HG03139 (cell line): Measurements from ENCODE around the gene AIMP2.
"Not testable (repeated sequence)": the region's sequence is repeated elsewhere in the genome, so short reads cannot be mapped to it uniquely, and the experiment has no call there.

Experiments used
- ATAC-seq: cut with Tn5 transposase; IDR thresholded peaks from one replicate; pipeline ENCODE4 v1.9.1; 2021; ENCODE audit not compliant: unreplicated experiment

Gene AIMP2

DNA sequence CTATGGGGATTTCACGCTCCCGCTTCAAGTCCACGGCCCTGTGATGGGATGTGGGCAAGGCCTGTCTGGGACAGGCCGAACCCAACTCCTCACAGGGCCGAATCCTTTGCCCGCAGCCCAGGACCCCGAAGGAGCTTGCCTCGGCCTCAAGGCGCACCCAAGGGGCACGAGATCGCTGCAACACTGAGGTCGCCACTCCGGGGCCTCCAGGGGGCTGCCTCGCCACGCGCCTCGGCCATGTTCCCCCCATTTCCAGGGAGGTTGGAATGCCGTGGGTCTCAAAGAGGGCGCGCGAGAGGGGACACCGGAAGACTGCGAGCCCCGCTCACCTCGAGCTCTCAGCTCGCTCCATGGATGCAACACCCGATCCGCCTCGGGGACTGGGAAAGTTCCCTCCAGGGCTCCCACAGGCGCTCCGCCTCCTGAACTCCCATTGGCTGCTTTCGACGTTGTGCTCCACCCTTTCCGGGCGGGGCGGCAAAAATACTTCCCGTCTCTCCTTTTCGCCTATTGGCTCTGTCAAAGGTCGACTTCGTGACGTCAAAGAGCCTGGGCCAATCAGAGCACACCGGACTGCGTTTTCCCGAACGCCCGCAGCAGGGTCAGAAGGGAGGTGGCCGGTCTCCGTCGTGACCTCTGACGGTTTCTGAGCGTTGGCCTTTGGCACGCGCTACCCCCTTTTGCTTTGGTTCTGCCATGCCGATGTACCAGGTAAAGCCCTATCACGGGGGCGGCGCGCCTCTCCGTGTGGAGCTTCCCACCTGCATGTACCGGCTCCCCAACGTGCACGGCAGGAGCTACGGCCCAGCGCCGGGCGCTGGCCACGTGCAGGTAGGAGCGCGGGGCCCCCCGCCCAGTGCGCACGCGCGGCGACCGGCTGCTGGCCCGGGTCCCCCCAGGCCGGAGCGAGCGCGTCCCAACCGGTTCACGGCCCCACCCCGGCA lies at the start of gene AIMP2, which contains the start of gene PMS2:
AIMP2 (plus strand) TSS at position 605 of the 944 bp plus-strand sequence; CDS start at position 697, 92 bp downstream.
PMS2 (minus strand) TSS at position 382 of the 944 bp plus-strand sequence; CDS start at position 352, 30 bp downstream.
- peak; percentile 90 for ATAC-seq

- ATAC-seq = not testable (repeated sequence)
Measured at GRCh38 chr7:5963205-5963604, 45.9 kb upstream of the AIMP2 start.

DNA sequence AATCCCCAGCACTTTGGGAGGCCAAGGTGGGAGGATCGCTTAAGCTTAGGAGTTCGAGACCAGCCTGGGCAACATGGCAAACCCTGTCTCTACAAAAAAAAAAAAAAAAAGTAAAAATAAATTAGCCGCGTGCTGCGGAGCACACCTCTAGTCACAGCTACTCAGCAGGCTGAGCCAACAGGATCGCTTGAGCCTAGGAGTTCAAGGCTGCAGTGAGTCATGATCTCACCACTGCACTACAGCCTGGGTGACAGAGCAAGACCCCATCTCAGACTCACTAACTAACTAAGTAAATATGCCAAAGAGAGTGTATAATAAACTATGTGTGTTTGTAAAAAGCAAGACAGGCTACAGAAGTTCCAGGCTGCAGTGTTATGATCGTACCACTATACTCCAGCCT lies 45.3 kb upstream of the AIMP2 start:
- not testable (repeated sequence) for ATAC-seq

DNA sequence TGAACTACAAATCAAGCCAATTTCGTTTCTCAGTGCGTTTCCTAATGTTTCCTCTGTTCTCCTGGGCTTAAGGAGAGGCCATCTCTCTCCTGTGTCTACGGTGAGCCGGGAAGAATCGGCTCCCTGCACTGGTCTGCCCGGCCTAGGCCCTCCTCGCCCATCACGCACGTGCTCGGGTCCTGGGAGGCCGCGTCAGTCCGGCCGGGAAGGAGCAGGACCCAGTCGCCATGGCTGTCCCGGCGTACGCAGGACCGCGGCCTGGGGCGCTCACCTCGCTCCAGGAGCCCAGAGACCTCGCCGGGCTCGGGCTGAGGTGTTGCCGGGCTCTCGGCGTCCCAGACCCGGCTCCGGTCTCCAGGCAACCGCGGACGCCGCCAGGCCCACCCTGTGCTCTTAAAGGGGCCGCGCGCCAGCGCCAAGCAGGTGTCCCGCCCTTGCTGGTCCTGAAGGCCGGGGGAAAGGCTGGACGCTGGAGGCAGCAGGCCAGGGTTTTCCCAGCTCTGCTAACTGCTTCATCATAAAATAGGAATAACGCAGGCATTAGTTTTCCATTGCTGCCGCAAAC lies 38.6 kb upstream of the AIMP2 start, which contains the start of gene RSPH10B:
RSPH10B (minus strand) TSS at position 343 of the 565 bp plus-strand sequence. CDS start 3,573 bp downstream, outside the sequence.
- not testable (repeated sequence) for ATAC-seq

- ATAC-seq = not testable (repeated sequence)
Measured at GRCh38 chr7:5973580-5973979, 35.5 kb upstream of the AIMP2 start.

DNA sequence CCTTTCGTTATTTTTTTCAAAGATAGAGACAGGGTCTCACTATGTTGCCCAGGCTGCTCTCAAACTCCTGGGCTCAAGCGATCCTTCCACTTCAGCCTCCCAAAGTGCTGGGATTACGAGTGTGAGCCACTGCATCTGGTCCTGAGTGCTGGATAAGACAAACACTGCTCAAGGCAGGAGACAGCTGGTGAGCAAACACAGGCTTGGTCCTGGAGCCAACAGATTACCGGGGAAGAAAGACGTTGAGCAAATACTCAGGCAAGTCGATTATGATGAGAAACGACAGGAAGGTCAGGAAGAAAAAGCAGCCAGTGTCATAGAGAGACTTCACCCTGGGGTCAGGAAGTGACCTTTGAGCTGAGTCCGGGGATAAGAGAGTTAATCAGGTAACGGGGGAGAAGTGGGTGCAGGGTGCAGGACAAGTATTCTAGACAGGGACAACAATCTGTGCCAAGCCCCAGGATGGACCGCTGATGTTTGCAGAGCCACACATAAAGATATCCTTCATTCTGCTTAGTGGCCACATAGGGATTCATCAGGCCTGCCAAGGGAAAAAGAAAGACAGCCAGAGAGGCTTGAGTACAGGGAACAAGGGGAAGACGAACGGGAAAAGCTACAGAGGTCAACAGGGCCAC lies 29.3 kb upstream of the AIMP2 start:
- ATAC-seq = not testable (repeated sequence)

GRCh38 chr7:5987061-5987460 lies 22.0 kb upstream of the AIMP2 start:
- not testable (repeated sequence) for ATAC-seq

DNA sequence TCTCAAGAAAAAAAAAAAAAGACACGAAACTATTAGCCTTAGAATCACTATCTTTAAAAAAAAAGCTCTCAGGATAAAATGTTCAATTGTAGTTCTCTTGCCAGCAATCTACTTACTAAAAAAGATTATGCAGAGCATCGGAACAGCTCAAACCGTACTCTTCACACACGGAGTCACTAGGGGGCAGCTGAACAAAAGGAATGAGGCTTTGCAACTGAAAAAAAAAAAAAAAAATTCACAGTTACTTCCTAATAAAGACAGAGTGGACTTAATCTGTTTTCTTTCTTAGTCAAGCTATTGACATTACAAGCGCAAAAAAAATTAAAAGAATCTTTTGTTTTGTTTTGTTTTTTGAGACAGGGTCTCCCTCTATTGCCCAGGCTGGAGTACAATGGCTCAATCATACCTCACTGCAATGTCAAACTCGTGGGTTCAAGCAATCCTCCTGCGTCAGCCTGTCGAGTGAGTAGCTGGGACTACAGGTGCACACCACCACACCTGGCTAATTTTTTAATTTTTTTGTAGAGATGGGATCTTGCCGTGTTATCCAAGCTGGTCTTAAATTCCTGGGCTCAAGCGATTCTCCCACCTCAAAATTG lies 11.8 kb upstream of the AIMP2 start:
- no peak for ATAC-seq

- no peak for ATAC-seq
Measured at GRCh38 chr7:6007386-6007785, 1.7 kb upstream of the AIMP2 start.

GRCh38 chr7:6007835-6008590 lies 1.1 kb upstream of the AIMP2 start:
- not testable (repeated sequence) for ATAC-seq

- ATAC-seq = not testable (repeated sequence)
Measured at GRCh38 chr7:6010370-6010769, 1.3 kb downstream of the AIMP2 start.

- ATAC-seq = no peak
Measured at GRCh38 chr7:6011541-6011940, 2.5 kb downstream of the AIMP2 start.

GRCh38 chr7:6012355-6013104 lies 3.5 kb downstream of the AIMP2 start:
- ATAC-seq = no peak

DNA sequence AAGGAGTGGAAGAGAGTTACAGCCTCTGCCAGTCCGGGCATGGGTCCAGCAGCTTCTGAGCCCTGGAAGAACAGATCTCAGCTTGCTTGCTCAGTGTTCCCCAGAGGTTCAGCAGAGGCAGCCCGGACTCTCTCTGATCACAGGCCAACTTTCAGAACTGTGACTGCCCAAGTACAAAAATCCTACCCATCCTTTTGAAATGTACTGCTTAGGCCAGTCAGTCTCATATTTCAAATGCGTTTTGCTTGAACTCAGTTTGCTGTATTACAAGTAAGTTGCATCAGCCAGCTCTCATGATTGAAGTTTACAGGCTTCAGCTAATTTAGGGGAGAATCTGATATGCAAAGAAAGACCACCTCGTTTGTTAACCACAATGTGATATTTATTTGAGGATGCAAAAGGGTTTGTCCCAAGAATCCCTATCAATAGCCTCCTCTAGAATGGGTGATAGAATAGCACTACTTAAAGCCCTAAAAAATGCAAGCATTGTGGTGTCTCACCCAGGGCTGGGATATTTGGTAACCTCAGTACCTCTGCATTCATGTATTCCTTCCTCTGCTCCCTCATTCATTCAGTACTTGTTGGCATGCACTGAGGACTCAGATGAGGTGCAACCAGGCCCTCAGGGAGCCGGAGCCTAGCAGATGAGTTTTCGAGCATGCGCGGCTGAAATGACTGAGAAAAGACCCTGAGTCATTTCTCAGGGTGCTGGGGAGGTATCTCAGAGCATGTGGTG lies 7.0 kb downstream of the AIMP2 start:
- no peak for ATAC-seq

GRCh38 chr7:6016653-6016966 lies 7.5 kb downstream of the AIMP2 start:
- no peak for ATAC-seq

GRCh38 chr7:6020371-6021286 lies 11.6 kb downstream of the AIMP2 start:
- ATAC-seq = no peak

DNA sequence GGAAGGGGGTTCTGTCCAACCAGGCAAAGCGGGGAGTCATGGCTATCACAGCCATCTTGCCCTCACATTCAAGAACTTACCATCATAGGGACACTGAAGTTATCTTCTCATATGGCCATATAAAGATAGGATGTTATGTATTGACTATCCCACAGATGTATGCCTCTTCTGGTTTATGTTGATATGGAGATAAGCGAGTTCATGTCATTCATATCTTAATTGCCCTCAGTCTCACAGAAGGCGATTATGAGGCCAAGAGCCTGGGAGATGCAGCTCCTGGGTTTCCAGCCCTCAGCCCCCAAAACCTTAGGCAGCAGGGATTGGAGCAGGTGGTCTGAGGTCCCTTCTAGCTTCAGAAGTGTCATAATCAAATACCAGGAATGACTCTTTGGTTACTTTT lies 13.6 kb downstream of the AIMP2 start:
- no peak for ATAC-seq

GRCh38 chr7:6023974-6024435 lies 14.9 kb downstream of the AIMP2 start:
- ATAC-seq = no peak
